A549 (cell line): ENCODE measurements around the gene ZSWIM5. TPM values are rescaled to one million over a fixed set of nuclear protein-coding genes. Genes with fewer than 3 reads are reported as not detected.

Experiments
- ATAC-seq, 2 experiments: fragments of 200-7000 bp in 1 of 2; fragments of >200 bp in 1 of 2; cut with Nextera tagmentation in 1 of 2; cut with Tn5 transposase in 1 of 2; 3 replicates each; pipeline versions ENCODE4 v1.8.0 to v1.9.1; 2018 to 2020; ENCODE audit warnings: mild to moderate bottlenecking in 1 of 2, moderate library complexity in 1 of 2
- CTCF ChIA-PET: fragments of 300-600 bp; sonication (Branson Sonifier 250); formaldehyde crosslinking; extraction: SDS; loops from one replicate; lab custom pipeline; 2021; ENCODE audit warnings: antibody characterized with exemption, inconsistent platforms; lab: Yijun Ruan, JAX
- POLR2A ChIA-PET: fragments of 350-600 bp; formaldehyde crosslinking; extraction: SDS; loops from one replicate; lab custom pipeline; 2021; ENCODE audit warnings: antibody characterized with exemption, inconsistent platforms; lab: Yijun Ruan, JAX
- DNase-seq, 2 experiments: peaks; one replicate each; pipeline versions ENCODE4 v3.0.0 to v3.0.0-alpha.2; 2011 to 2016; ENCODE audit warnings: low read depth in 1 of 2, low spot score in 1 of 2
- FAIRE-seq: peaks from 2 replicates; lab custom pipeline; 2011; peaks lifted over from hg19 to GRCh38; lab: Jason Lieb, UNC
- H3K27ac ChIP-seq, 2 experiments: fragments of >200 bp; sonication (Bioruptor Twin); formaldehyde crosslinking; 3 replicates each; pipeline ENCODE4 v1.5.1; 2016 to 2017
- H3K4me1 ChIP-seq: fragments of >200 bp; sonication (Bioruptor Twin); formaldehyde crosslinking; 3 replicates; pipeline ENCODE4 v1.6.1; 2016
- H3K4me2 ChIP-seq: fragments of >200 bp; sonication (Bioruptor Twin); formaldehyde crosslinking; 3 replicates; pipeline ENCODE4 v1.6.1; 2016
- H3K4me3 ChIP-seq: fragments of >200 bp; sonication (Bioruptor Twin); formaldehyde crosslinking; 3 replicates; pipeline ENCODE4 v1.5.1; 2016
- H3K9me3 ChIP-seq: fragments of >200 bp; sonication (Bioruptor Twin); formaldehyde crosslinking; 3 replicates; pipeline ENCODE4 v1.6.1; 2016
- BHLHE40 ChIP-seq: IDR thresholded peaks from 2 replicates; pipeline ENCODE4 v1.6.1; 2012; ENCODE audit warnings: low read depth, low read length, inconsistent platforms
- CHD2 ChIP-seq: fragments of 150-350 bp; IDR thresholded peaks from 2 replicates; pipeline ENCODE4 v1.6.1; 2014; ENCODE audit warnings: low read length; ENCODE audit not compliant: partially characterized antibody
- CHD4 ChIP-seq: fragments of 200-600 bp; sonication (generic); IDR thresholded peaks from 2 replicates; pipeline ENCODE4 v1.6.1; 2016; ENCODE audit warnings: antibody characterized with exemption, mild to moderate bottlenecking, borderline replicate concordance
- CTCF ChIP-seq: fragments of >200 bp; sonication (Bioruptor Twin); formaldehyde crosslinking; IDR thresholded peaks from 3 replicates; pipeline ENCODE4 v1.5.1; 2016
- EHF ChIP-seq: fragments of 250-450 bp; sonication (Bioruptor Pico); IDR thresholded peaks from 2 replicates; pipeline ENCODE4 v1.5.0; 2020; ENCODE audit warnings: mild to moderate bottlenecking
- EHMT2 ChIP-seq: fragments of 200-600 bp; sonication (generic); IDR thresholded peaks from 2 replicates; pipeline ENCODE4 v1.6.1; 2016; ENCODE audit warnings: antibody characterized with exemption, low read depth, mild to moderate bottlenecking, moderate library complexity
- HEYL ChIP-seq: fragments of 250-450 bp; sonication (Bioruptor Pico); IDR thresholded peaks from 2 replicates; pipeline ENCODE4 v1.8.0; 2021; ENCODE audit warnings: mild to moderate bottlenecking, moderate library complexity
- HMGXB4 ChIP-seq: fragments of 250-450 bp; sonication (Bioruptor Pico); IDR thresholded peaks from 2 replicates; pipeline ENCODE4 v1.5.0; 2021; ENCODE audit warnings: mild to moderate bottlenecking, moderate library complexity, borderline replicate concordance
- HOXB13 ChIP-seq: fragments of 250-450 bp; sonication (Bioruptor Pico); IDR thresholded peaks from 2 replicates; pipeline ENCODE4 v1.5.0; 2020; ENCODE audit warnings: low read depth, mild to moderate bottlenecking, moderate library complexity
- JUN ChIP-seq, 2 experiments: fragments of >200 bp; sonication (Bioruptor Twin); formaldehyde crosslinking; IDR thresholded peaks; 2 replicates in 1 of 2; 3 replicates in 1 of 2; pipeline ENCODE4 v1.6.1; 2016 to 2017
- JUNB ChIP-seq: fragments of >200 bp; sonication (Bioruptor Twin); formaldehyde crosslinking; IDR thresholded peaks from 2 replicates; pipeline ENCODE4 v1.6.1; 2016
- KDM1A ChIP-seq: fragments of 200-600 bp; sonication (generic); IDR thresholded peaks from 2 replicates; pipeline ENCODE4 v1.6.1; 2016; ENCODE audit warnings: low read depth, mild to moderate bottlenecking
- KDM5A ChIP-seq: fragments of 200-600 bp; sonication (generic); IDR thresholded peaks from 2 replicates; pipeline ENCODE4 v1.6.1; 2016; ENCODE audit warnings: antibody characterized with exemption, mild to moderate bottlenecking
- NR3C1 ChIP-seq: fragments of >200 bp; sonication (Bioruptor Twin); formaldehyde crosslinking; IDR thresholded peaks from 3 replicates; pipeline ENCODE4 v1.6.1; 2017
- PBX3 ChIP-seq: IDR thresholded peaks from 2 replicates; pipeline ENCODE4 v1.6.1; 2012
- POLR2AphosphoS2 ChIP-seq: conservative IDR thresholded peaks from 2 replicates; pipeline ENCODE4 v1.6.1; 2012; ENCODE audit warnings: low read length, improper control_type of control experiment, inconsistent platforms
- RAD21 ChIP-seq, 2 experiments: fragments of >200 bp in 1 of 2; sonication (Bioruptor Twin) in 1 of 2; formaldehyde crosslinking in 1 of 2; IDR thresholded peaks in 1 of 2; conservative IDR thresholded peaks in 1 of 2; 2 replicates in 1 of 2; 3 replicates in 1 of 2; pipeline ENCODE4 v1.6.1; 2012 to 2018; ENCODE audit warnings: inconsistent platforms in 1 of 2
- RCOR1 ChIP-seq: fragments of 150-350 bp; IDR thresholded peaks from 2 replicates; pipeline ENCODE4 v1.6.1; 2014; ENCODE audit warnings: antibody characterized with exemption, low read length, low read depth
- REST ChIP-seq: fragments of 200-600 bp; sonication (generic); IDR thresholded peaks from 2 replicates; pipeline ENCODE4 v1.6.1; 2016; ENCODE audit warnings: antibody characterized with exemption, mild to moderate bottlenecking, moderate library complexity
- RFX5 ChIP-seq: fragments of 450-650 bp; IDR thresholded peaks from 2 replicates; pipeline ENCODE4 v1.7.1; 2014; ENCODE audit warnings: antibody characterized with exemption, mild to moderate bottlenecking, moderate library complexity
- SMC3 ChIP-seq: fragments of >200 bp; sonication (Bioruptor Twin); formaldehyde crosslinking; IDR thresholded peaks from 3 replicates; pipeline ENCODE4 v1.6.1; 2018; ENCODE audit warnings: inconsistent platforms
- SREBF2 ChIP-seq: fragments of 450-650 bp; IDR thresholded peaks from 2 replicates; pipeline ENCODE4 v1.6.1; 2014; ENCODE audit warnings: mild to moderate bottlenecking, moderate library complexity
- ZNF302 ChIP-seq: fragments of 250-450 bp; sonication (Bioruptor Pico); IDR thresholded peaks from 2 replicates; pipeline ENCODE4 v1.9.0; 2021; ENCODE audit warnings: inconsistent platforms, mild to moderate bottlenecking, moderate library complexity
- WGBS: methylation state at CpG from one replicate; pipeline ENCODE4 v1.1.6; 2017; ENCODE audit errors: missing lambda C conversion rate; 5-methylcytosine and 5-hydroxymethylcytosine counted together
- polyA plus RNA-seq, 4 experiments: library from polyadenylated mRNA; depleted of rRNA in 3 of 4; stranded (reverse); fragments of >200 nt; fragmentation: RNase III in 1 of 4; extraction: RNeasy Plus Mini Kit Qiagen cat#74134 plus additional on column Dnase treatment in 1 of 4; gene quantifications; 2 replicates in 3 of 4; 3 replicates in 1 of 4; pipeline ENCODE4 v1.2.3, GENCODE V29; 2011 to 2017
- TF ChIP-seq, protein P1 (sequence below): fragments of >200 bp; sonication (Bioruptor Twin); formaldehyde crosslinking; IDR thresholded peaks from 2 replicates; pipeline ENCODE4 v1.6.1; 2016

ZSWIM5 gene
- polyA plus RNA-seq, 2 of the 4 experiments (the other 2 are of a cell fraction) = 0.52 to 1.3 TPM

DNA sequence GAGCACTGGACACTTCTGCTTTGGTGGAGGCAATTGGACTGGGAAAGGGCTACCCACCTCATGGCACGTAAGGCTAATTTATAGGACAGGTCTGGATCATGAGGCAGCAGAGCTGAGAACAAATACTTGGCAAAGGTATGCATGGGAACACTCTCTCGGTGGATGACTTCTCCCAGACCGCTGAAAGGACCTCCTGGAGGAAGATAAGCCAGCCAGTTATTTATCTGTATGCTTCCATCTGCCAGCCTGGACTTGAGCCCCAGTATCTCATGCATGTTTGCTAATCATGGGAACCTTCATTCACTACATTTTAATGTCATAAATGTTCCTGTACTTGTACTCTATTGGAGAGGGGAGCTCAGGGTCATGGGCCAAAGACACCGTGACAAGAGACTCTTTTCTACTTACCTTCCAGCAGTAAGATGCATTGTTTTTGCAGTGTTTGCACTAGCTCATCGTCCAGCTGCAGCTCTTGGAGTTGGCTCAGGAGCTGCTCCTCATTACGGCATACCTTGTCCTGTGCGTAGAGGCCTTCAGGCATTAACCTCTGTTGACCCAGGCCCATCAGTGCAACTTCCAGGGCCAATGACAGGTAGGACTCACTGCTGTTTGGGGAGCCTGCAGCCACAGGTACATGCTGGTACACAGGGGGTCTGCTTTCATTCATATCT, 170.6 kb downstream of the ZSWIM5 start:
- 71% methylated on average over 7 of the region's 7 CpGs for WGBS
- Histone ChIP-seq H3K4me2 (no peak overlapping the region), H3K4me3 (no peak overlapping the region), H3K9me3 (no peaks in the 10 kb centered on the region)
- ChIA-PET POLR2A (no interaction called here), CTCF (interaction anchor here (0.7 to 4.1 kb wide), 6 partner anchors 11 to 457 kb away, joined by 3 to 15 read pairs (median 6); no protein-coding TSS in a partner anchor)
- no peak for TF ChIP-seq REST
- TF ChIP-seq, protein P1, sequence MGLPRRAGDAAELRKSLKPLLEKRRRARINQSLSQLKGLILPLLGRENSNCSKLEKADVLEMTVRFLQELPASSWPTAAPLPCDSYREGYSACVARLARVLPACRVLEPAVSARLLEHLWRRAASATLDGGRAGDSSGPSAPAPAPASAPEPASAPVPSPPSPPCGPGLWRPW = no peak
- no peak for TF ChIP-seq CHD2
- TF ChIP-seq SMC3 = no peak
- no peak for TF ChIP-seq HOXB13 (CRISPR knock-in tag)
- no peak for TF ChIP-seq ZNF302 (CRISPR knock-in tag)
- no peak for TF ChIP-seq HEYL (CRISPR knock-in tag)
- no peak for TF ChIP-seq JUNB
- no peak for TF ChIP-seq BHLHE40
- TF ChIP-seq KDM5A = no peak
- TF ChIP-seq EHF = no peak
- no peak for TF ChIP-seq EHMT2
- no peak for TF ChIP-seq RAD21 (conservative IDR thresholded peaks at IDR 0.05 in 1 of 2, IDR thresholded peaks at IDR 0.05 in 1 of 2)
- TF ChIP-seq PBX3 = no peak
- TF ChIP-seq POLR2AphosphoS2 = no peak
- TF ChIP-seq RCOR1 = no peak
- no peak for TF ChIP-seq CHD4
- TF ChIP-seq JUN (IDR thresholded peaks at IDR 0.05) = no peak
- TF ChIP-seq CTCF = no peak
- TF ChIP-seq SREBF2 = no peak
- TF ChIP-seq, all 56 proteins: peak for 0
- H3K4me1 ChIP-seq = peaks cover 11% of the 10 kb centered on the region; the same call in 2 of the 3 replicates
- DNase-seq (no peak), FAIRE-seq (no peak), ATAC-seq (no peak)
- H3K27ac ChIP-seq = no peak overlapping the region

DNA sequence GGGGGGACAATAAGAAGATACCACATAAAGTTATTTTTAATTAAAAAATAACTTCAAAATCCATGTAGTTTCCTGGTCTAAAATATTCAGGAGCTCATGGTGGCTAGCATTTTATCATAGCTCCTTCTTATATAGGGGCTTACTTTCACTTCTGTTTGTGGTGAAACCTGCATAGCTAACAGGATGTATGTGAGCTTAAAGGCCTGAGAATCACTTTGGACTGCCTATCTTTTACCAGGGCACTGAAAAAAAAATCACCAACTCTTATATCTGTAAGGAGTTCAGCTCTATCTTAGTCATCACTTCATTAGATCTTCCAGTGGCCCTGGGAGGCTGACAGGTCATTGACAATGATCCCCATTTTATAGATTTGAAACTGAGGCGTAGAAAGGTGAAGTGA, 173.0 kb downstream of the ZSWIM5 start:
- ATAC-seq (no peak), DNase-seq (no peak), FAIRE-seq (no peak)
- Histone ChIP-seq H3K27ac (no peak overlapping the region), H3K4me3 (no peak overlapping the region), H3K9me3 (no peaks in the 10 kb centered on the region), H3K4me2 (no peak overlapping the region), H3K4me1 (peaks cover 11% of the 10 kb centered on the region; the same call in 2 of the 3 replicates)
- WGBS = 88% methylated on average over 1 of the region's 1 CpG
- CTCF ChIA-PET = interaction anchor here (0.7 to 4.1 kb wide), 3 partner anchors 14 to 266 kb away, joined by 3 to 15 read pairs (median 7); no protein-coding TSS in a partner anchor
- POLR2A ChIA-PET = no interaction called here
- TF ChIP-seq HEYL (CRISPR knock-in tag) (no peak), RFX5 (no peak), NR3C1 (no peak), JUNB (no peak), RCOR1 (no peak), KDM1A (no peak), HMGXB4 (CRISPR knock-in tag) (no peak), POLR2AphosphoS2 (no peak), CTCF (no peak)
